Osteocyte (in vitro differentiated cells): ENCODE data around the gene TRIP13. TPM values are rescaled to one million over a fixed set of nuclear protein-coding genes. Genes with fewer than 3 reads are reported as not detected.

ENCODE experiments used
- DNase-seq: peaks from one replicate; pipeline ENCODE4 v3.0.0; 2021; ENCODE audit warnings: mixed read lengths; ENCODE audit not compliant: unreplicated experiment; ENCODE audit errors: extremely low spot score
- H3K27ac Mint-ChIP-seq: one replicate; pipeline ENCODE4 v1.8.0; 2021; ENCODE audit warnings: mild to moderate bottlenecking, mixed read lengths; ENCODE audit not compliant: unreplicated experiment
- H3K27me3 Mint-ChIP-seq: one replicate; pipeline ENCODE4 v1.8.0; 2021; ENCODE audit warnings: mixed read lengths; ENCODE audit not compliant: unreplicated experiment
- H3K36me3 Mint-ChIP-seq: one replicate; pipeline ENCODE4 v1.8.0; 2021; ENCODE audit warnings: mixed read lengths; ENCODE audit not compliant: unreplicated experiment
- H3K4me1 Mint-ChIP-seq: one replicate; pipeline ENCODE4 v1.8.0; 2021; ENCODE audit warnings: mixed read lengths; ENCODE audit not compliant: unreplicated experiment
- H3K4me3 Mint-ChIP-seq: one replicate; pipeline ENCODE4 v1.8.0; 2021; ENCODE audit warnings: mild to moderate bottlenecking, moderate library complexity, mixed read lengths; ENCODE audit not compliant: unreplicated experiment
- H3K9me3 Mint-ChIP-seq: one replicate; pipeline ENCODE4 v1.8.0; 2021; ENCODE audit warnings: mixed read lengths; ENCODE audit not compliant: unreplicated experiment
- CTCF ChIP-seq: fragments of 200-600 bp; sonication (generic); IDR thresholded peaks from 2 replicates; pipeline ENCODE4 v1.5.0; 2021; ENCODE audit warnings: antibody characterized with exemption, mild to moderate bottlenecking, moderate library complexity
- total RNA-seq: library from RNA; stranded (reverse); gene quantifications from 2 replicates; pipeline ENCODE4 v1.2.1, GENCODE V29; 2021

The TRIP13 gene
- total RNA-seq, 1 donor from 2014 or later, result 6.9 TPM

- peaks cover 13% of the 10 kb centered on the region for H3K4me1 Mint-ChIP-seq
- H3K4me3 Mint-ChIP-seq, result no peak overlapping the region
- DNase-seq, result no peak
- no peaks in the 10 kb centered on the region for H3K27me3 Mint-ChIP-seq
- H3K27ac Mint-ChIP-seq, result no peak overlapping the region
- no peak for TF ChIP-seq CTCF
- peaks cover 63% of the 10 kb centered on the region for H3K36me3 Mint-ChIP-seq
- no peaks in the 10 kb centered on the region for H3K9me3 Mint-ChIP-seq
Measured at GRCh38 chr5:885529-885928, 7.2 kb upstream of the TRIP13 start.

- Mint-ChIP-seq H3K27ac (no peak overlapping the region), H3K36me3 (peaks cover 60% of the 10 kb centered on the region), H3K27me3 (no peaks in the 10 kb centered on the region), H3K9me3 (no peaks in the 10 kb centered on the region), H3K4me3 (no peak overlapping the region), H3K4me1 (peaks cover 18% of the 10 kb centered on the region)
- TF ChIP-seq CTCF, result no peak
- no peak for DNase-seq
Measured at GRCh38 chr5:886036-886435, 6.6 kb upstream of the TRIP13 start.

GRCh38 chr5:886716-887325 is 5.9 kb upstream of the TRIP13 start:
- TF ChIP-seq CTCF, result no peak
- no peak overlapping the region for H3K27ac Mint-ChIP-seq
- H3K36me3 Mint-ChIP-seq, result peaks cover 54% of the 10 kb centered on the region
- no peak for DNase-seq
- H3K27me3 Mint-ChIP-seq, result no peaks in the 10 kb centered on the region
- H3K9me3 Mint-ChIP-seq, result no peaks in the 10 kb centered on the region
- H3K4me1 Mint-ChIP-seq, result peaks cover 24% of the 10 kb centered on the region
- H3K4me3 Mint-ChIP-seq, result no peak overlapping the region

- TF ChIP-seq CTCF, result no peak
- Mint-ChIP-seq H3K27me3 (no peaks in the 10 kb centered on the region), H3K9me3 (no peaks in the 10 kb centered on the region), H3K27ac (peak overlapping the region; percentile 50), H3K4me3 (no peak overlapping the region), H3K4me1 (peaks cover 27% of the 10 kb centered on the region), H3K36me3 (peaks cover 41% of the 10 kb centered on the region)
- DNase-seq, result no peak
Measured at GRCh38 chr5:887947-888637, 4.6 kb upstream of the TRIP13 start.

- Mint-ChIP-seq H3K36me3 (peaks cover 36% of the 10 kb centered on the region), H3K9me3 (no peaks in the 10 kb centered on the region), H3K4me3 (no peak overlapping the region), H3K27me3 (no peaks in the 10 kb centered on the region), H3K27ac (peak overlapping the region; percentile 50), H3K4me1 (peaks cover 30% of the 10 kb centered on the region)
- no peak for TF ChIP-seq CTCF
- no peak for DNase-seq
Measured at GRCh38 chr5:888638-889035, 4.0 kb upstream of the TRIP13 start.
